ENCODE measurements around the gene PFKL. TPM values are rescaled to one million over a fixed set of nuclear protein-coding genes. Genes with fewer than 3 reads are reported as not detected.

PFKL gene
- total and polyA plus RNA-seq, 2 donors (not counting 1 experiment from before 2014, with no cell fraction given) = 267 to 318 TPM

DNA sequence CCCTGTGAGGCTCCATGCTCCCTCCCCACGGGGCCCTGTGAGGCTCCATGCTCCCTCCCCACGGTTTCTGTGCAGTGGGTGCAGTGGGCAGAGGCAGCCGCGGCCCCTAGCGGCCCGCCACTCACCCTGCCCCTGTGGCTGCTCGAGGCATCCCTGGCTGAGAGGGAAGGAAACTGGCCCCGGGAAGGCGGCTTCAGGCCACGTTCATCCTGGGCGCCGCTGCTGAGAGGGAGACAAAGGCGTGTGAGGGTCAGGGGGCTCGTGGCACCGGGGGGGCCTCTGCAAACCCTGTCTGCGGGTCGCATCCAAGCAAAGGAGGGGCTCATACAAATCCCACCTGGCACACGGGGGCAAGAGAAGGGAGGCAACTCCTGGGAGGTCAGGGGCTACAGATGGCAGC lies 30.8 kb downstream of the PFKL start:
- H3K4me3 ChIP-seq (ENCODE audit: control extremely low read depth in 1 of 5, extremely low read depth in 1 of 5, insufficient read depth in 1 of 5, low read depth in 2 of 5, low read length in 4 of 5) = no peak overlapping the region
- WGBS (ENCODE audit: insufficient coverage) = 89% methylated on average over 18 of the region's 18 CpGs
- TF ChIP-seq, protein P1, sequence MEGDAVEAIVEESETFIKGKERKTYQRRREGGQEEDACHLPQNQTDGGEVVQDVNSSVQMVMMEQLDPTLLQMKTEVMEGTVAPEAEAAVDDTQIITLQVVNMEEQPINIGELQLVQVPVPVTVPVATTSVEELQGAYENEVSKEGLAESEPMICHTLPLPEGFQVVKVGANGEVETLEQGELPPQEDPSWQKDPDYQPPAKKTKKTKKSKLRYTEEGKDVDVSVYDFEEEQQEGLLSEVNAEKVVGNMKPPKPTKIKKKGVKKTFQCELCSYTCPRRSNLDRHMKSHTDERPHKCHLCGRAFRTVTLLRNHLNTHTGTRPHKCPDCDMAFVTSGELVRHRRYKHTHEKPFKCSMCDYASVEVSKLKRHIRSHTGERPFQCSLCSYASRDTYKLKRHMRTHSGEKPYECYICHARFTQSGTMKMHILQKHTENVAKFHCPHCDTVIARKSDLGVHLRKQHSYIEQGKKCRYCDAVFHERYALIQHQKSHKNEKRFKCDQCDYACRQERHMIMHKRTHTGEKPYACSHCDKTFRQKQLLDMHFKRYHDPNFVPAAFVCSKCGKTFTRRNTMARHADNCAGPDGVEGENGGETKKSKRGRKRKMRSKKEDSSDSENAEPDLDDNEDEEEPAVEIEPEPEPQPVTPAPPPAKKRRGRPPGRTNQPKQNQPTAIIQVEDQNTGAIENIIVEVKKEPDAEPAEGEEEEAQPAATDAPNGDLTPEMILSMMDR (IDR thresholded peaks at IDR 0.05) = no peak
- no peak for TF ChIP-seq EZH2 (IDR thresholded peaks at IDR 0.05; ENCODE audit: borderline replicate concordance, insufficient read depth, low read depth, low read length, poor library complexity, severe bottlenecking)
- H4K20me1 ChIP-seq (ENCODE audit: control insufficient read depth, insufficient read depth, low read length, poor library complexity, severe bottlenecking) = peaks cover 49% of the 10 kb centered on the region
- H3K4me1 ChIP-seq (ENCODE audit: control insufficient read depth in 2 of 2, insufficient read depth in 2 of 2, low read length in 2 of 2) = no peaks in the 10 kb centered on the region
- Mint-ChIP-seq H3K27ac (no peak overlapping the region), H3K9me3 (ENCODE audit: insufficient read depth) (no peaks in the 10 kb centered on the region), H3K4me3 (no peak overlapping the region), H3K4me1 (no peaks in the 10 kb centered on the region), H3K27me3 (no peaks in the 10 kb centered on the region)
- no peak overlapping the region for H3K27ac ChIP-seq (ENCODE audit: low read length in 2 of 2)
- ChIA-PET POLR2A (interaction anchor here (0.8 kb wide), 1 partner anchor 27 kb away, joined by 3 read pairs; no protein-coding TSS in a partner anchor), CTCF (no interaction called here)
- H3K79me2 ChIP-seq (ENCODE audit: control insufficient read depth, insufficient read depth, low read length) = no peaks in the 10 kb centered on the region
- peaks cover 0 to 24% of the 10 kb centered on the region in 2 experiments for H3K36me3 ChIP-seq (replicated peaks in 1 of 2; ENCODE audit: control extremely low read depth in 1 of 2, control insufficient read depth in 1 of 2, extremely low read depth in 1 of 2, insufficient read depth in 2 of 2, low read length in 1 of 2)
- no peak overlapping the region for H2AFZ ChIP-seq (ENCODE audit: insufficient read depth, low read depth, low read length, poor library complexity, severe bottlenecking)
- no peaks in the 10 kb centered on the region for H3K27me3 ChIP-seq (replicated peaks in 1 of 4; ENCODE audit: control extremely low read depth in 1 of 4, control insufficient read depth in 3 of 4, insufficient read depth in 4 of 4, low read length in 3 of 4)
- H3K4me2 ChIP-seq (replicated peaks; ENCODE audit: low read depth, low read length, poor library complexity, severe bottlenecking) = no peak overlapping the region
- no peaks in the 10 kb centered on the region for H3K9me3 ChIP-seq (ENCODE audit: control extremely low read depth in 1 of 3, control insufficient read depth in 2 of 3, insufficient read depth in 1 of 3, low read length in 2 of 3)
- DNase-seq = no peak
- H3K9ac ChIP-seq (ENCODE audit: low read length) = no peak overlapping the region
- intact Hi-C loops (cut with micrococcal nuclease) = no loop called here
- no peak for ATAC-seq (ENCODE audit: low read depth)

DNA sequence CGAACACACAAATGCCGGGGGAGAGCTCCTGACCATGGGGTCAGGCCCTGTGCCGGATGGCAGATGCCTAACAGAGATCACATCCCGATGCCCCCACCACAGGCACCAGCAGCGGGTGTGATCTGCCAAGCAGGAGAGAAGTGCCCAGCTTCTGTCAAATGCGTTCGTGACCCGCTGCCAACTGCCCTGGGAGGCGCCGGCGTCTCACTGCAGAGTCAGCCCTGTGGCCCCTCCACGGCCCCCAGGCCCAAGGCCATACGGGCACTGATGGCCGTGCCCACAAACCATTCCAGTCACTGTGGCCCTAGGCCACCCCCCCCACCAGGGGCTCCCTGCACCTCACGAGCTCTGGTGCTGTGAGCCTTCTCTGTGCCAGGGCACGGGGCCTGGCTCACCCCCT lies 31.4 kb downstream of the PFKL start:
- Mint-ChIP-seq H3K4me3 (no peak overlapping the region), H3K27ac (no peak overlapping the region), H3K27me3 (no peaks in the 10 kb centered on the region), H3K9me3 (ENCODE audit: insufficient read depth) (no peaks in the 10 kb centered on the region), H3K4me1 (no peaks in the 10 kb centered on the region)
- Histone ChIP-seq H3K36me3 (replicated peaks in 1 of 2; ENCODE audit: control extremely low read depth in 1 of 2, control insufficient read depth in 1 of 2, extremely low read depth in 1 of 2, insufficient read depth in 2 of 2, low read length in 1 of 2) (peaks cover 0 to 22% of the 10 kb centered on the region in 2 experiments), H3K27ac (ENCODE audit: low read length in 2 of 2) (no peak overlapping the region), H3K4me3 (ENCODE audit: control extremely low read depth in 1 of 5, extremely low read depth in 1 of 5, insufficient read depth in 1 of 5, low read depth in 2 of 5, low read length in 4 of 5) (no peak overlapping the region), H4K20me1 (ENCODE audit: control insufficient read depth, insufficient read depth, low read length, poor library complexity, severe bottlenecking) (peaks cover 47% of the 10 kb centered on the region), H3K4me1 (ENCODE audit: control insufficient read depth in 2 of 2, insufficient read depth in 2 of 2, low read length in 2 of 2) (no peaks in the 10 kb centered on the region), H3K79me2 (ENCODE audit: control insufficient read depth, insufficient read depth, low read length) (no peaks in the 10 kb centered on the region), H3K4me2 (replicated peaks; ENCODE audit: low read depth, low read length, poor library complexity, severe bottlenecking) (no peak overlapping the region), H3K9me3 (ENCODE audit: control extremely low read depth in 1 of 3, control insufficient read depth in 2 of 3, insufficient read depth in 1 of 3, low read length in 2 of 3) (no peaks in the 10 kb centered on the region), H2AFZ (ENCODE audit: insufficient read depth, low read depth, low read length, poor library complexity, severe bottlenecking) (no peak overlapping the region), H3K9ac (ENCODE audit: low read length) (no peak overlapping the region), H3K27me3 (replicated peaks in 1 of 4; ENCODE audit: control extremely low read depth in 1 of 4, control insufficient read depth in 3 of 4, insufficient read depth in 4 of 4, low read length in 3 of 4) (no peaks in the 10 kb centered on the region)
- TF ChIP-seq EZH2 (IDR thresholded peaks at IDR 0.05; ENCODE audit: borderline replicate concordance, insufficient read depth, low read depth, low read length, poor library complexity, severe bottlenecking) = no peak
- TF ChIP-seq, protein P1 (IDR thresholded peaks at IDR 0.05) = no peak
- CTCF ChIA-PET = no interaction called here
- DNase-seq = no peak
- no peak for ATAC-seq (ENCODE audit: low read depth)
- POLR2A ChIA-PET = no interaction called here
- intact Hi-C loops (cut with micrococcal nuclease) = no loop called here
- WGBS (ENCODE audit: insufficient coverage) = 93% methylated on average over 16 of the region's 16 CpGs
